IMR-90 (cell line): Measurements from ENCODE around the gene S100A5. TPM values are rescaled to one million over a fixed set of nuclear protein-coding genes. Genes with fewer than 3 reads are reported as not detected.
A peak's percentile ranks its signal among the peaks of the same experiment; 100 is the strongest.

Source experiments
- ATAC-seq: fragments of 200-7000 bp; cut with Tn5 transposase; 2 replicates; pipeline ENCODE4 v1.9.1; 2020; ENCODE audit warnings: low read depth, mild to moderate bottlenecking, moderate library complexity
- BruUV-seq: library from RNA; stranded (reverse); fragments of 400-500 nt; replicated peaks from 2 replicates; lab custom pipeline; 2021; lab: Mats Ljungman, UMichigan
- CTCF ChIA-PET: fragments of 300-600 bp; formaldehyde crosslinking; extraction: SDS; loops from one replicate; lab custom pipeline; 2021; ENCODE audit warnings: antibody characterized with exemption; lab: Yijun Ruan, JAX
- POLR2A ChIA-PET: fragments of 300-600 bp; sonication (Branson Sonifier 250); formaldehyde crosslinking; loops from one replicate; lab custom pipeline; 2022; ENCODE audit warnings: antibody characterized with exemption; ENCODE audit not compliant: unreplicated experiment; lab: Charles Lee
- DNase-seq: peaks from one replicate; pipeline ENCODE4 v3.0.0; 2013
- H2AFZ ChIP-seq: replicated peaks from 2 replicates; pipeline ENCODE3; 2013; ENCODE audit warnings: low read length, mild to moderate bottlenecking; ENCODE audit not compliant: poor library complexity
- H2AK5ac ChIP-seq: 2 replicates; pipeline ENCODE4 v1.6.1; 2013; ENCODE audit warnings: low read depth, low read length, inconsistent platforms
- H2AK9ac ChIP-seq: replicated peaks from 2 replicates; pipeline ENCODE3; 2013; ENCODE audit warnings: mild to moderate bottlenecking, low read depth, low read length, moderate library complexity; ENCODE audit not compliant: poor library complexity
- H2BK120ac ChIP-seq: 2 replicates; pipeline ENCODE4 v1.6.1; 2013; ENCODE audit warnings: low read depth, low read length, inconsistent platforms
- H2BK15ac ChIP-seq: 3 replicates; pipeline ENCODE4 v1.6.1; 2013; ENCODE audit warnings: low read depth, low read length, inconsistent platforms
- H2BK20ac ChIP-seq: 2 replicates; pipeline ENCODE4 v1.6.1; 2013; ENCODE audit warnings: low read depth, mild to moderate bottlenecking, inconsistent platforms, low read length, moderate library complexity
- H2BK5ac ChIP-seq: 2 replicates; pipeline ENCODE4 v1.6.1; 2013; ENCODE audit warnings: mild to moderate bottlenecking, low read depth, low read length, inconsistent platforms; ENCODE audit not compliant: poor library complexity, severe bottlenecking
- H3K14ac ChIP-seq: replicated peaks from 2 replicates; pipeline ENCODE4 v1.6.1; 2013; ENCODE audit warnings: low read depth, low read length, inconsistent platforms
- H3K18ac ChIP-seq: 2 replicates; pipeline ENCODE4 v1.6.1; 2013; ENCODE audit warnings: low read depth, low read length, control low read depth
- H3K23ac ChIP-seq: 2 replicates; pipeline ENCODE4 v1.6.1; 2013; ENCODE audit warnings: low read depth, low read length, inconsistent platforms
- H3K27ac ChIP-seq: 2 replicates; pipeline ENCODE4 v1.5.1; 2013; ENCODE audit warnings: mild to moderate bottlenecking, control low read depth, low read length; ENCODE audit not compliant: insufficient read depth
- H3K27me3 ChIP-seq: 2 replicates; pipeline ENCODE4 v1.6.1; 2013; ENCODE audit warnings: low read length; ENCODE audit not compliant: control insufficient read depth, insufficient read depth
- H3K36me3 ChIP-seq: 2 replicates; pipeline ENCODE4 v1.6.1; 2013; ENCODE audit warnings: low read length, mixed read lengths; ENCODE audit not compliant: control insufficient read depth, insufficient read depth
- H3K4ac ChIP-seq: 2 replicates; pipeline ENCODE4 v1.6.1; 2013; ENCODE audit warnings: low read depth, low read length, inconsistent platforms
- H3K4me1 ChIP-seq: 2 replicates; pipeline ENCODE4 v1.6.1; 2013; ENCODE audit warnings: low read length, mixed read lengths; ENCODE audit not compliant: control insufficient read depth, insufficient read depth
- H3K4me2 ChIP-seq: 2 replicates; pipeline ENCODE4 v1.6.1; 2013; ENCODE audit warnings: low read depth, mild to moderate bottlenecking, control low read depth, low read length, moderate library complexity
- H3K4me3 ChIP-seq: 2 replicates; pipeline ENCODE4 v1.5.1; 2013; ENCODE audit warnings: low read depth, mild to moderate bottlenecking, control low read depth, low read length, moderate library complexity; ENCODE audit not compliant: insufficient read depth
- H3K56ac ChIP-seq: 2 replicates; pipeline ENCODE4 v1.6.1; 2013; ENCODE audit warnings: low read length, inconsistent platforms; ENCODE audit not compliant: insufficient read depth; ENCODE audit errors: extremely low read depth
- H3K79me1 ChIP-seq, 2 experiments: 2 replicates each; pipeline ENCODE4 v1.6.1; 2013; ENCODE audit warnings: low read length in 2 of 2, inconsistent platforms in 1 of 2, low read depth in 1 of 2
- H3K9ac ChIP-seq: 2 replicates; pipeline ENCODE4 v1.6.1; 2013; ENCODE audit warnings: low read depth, low read length, control low read depth
- H3K9me1 ChIP-seq: 2 replicates; pipeline ENCODE4 v1.6.1; 2013; ENCODE audit warnings: low read length, inconsistent platforms; ENCODE audit not compliant: insufficient read depth
- H3K9me3 ChIP-seq: 2 replicates; pipeline ENCODE4 v1.6.1; 2013; ENCODE audit warnings: low read length; ENCODE audit not compliant: control insufficient read depth, insufficient read depth
- H4K20me1 ChIP-seq: 2 replicates; pipeline ENCODE4 v1.6.1; 2013; ENCODE audit warnings: low read length, inconsistent platforms; ENCODE audit not compliant: insufficient read depth
- H4K5ac ChIP-seq: 2 replicates; pipeline ENCODE4 v1.6.1; 2013; ENCODE audit warnings: mild to moderate bottlenecking, low read depth, low read length, control low read depth
- H4K8ac ChIP-seq, 2 experiments: 2 replicates each; pipeline ENCODE4 v1.6.1; 2013; ENCODE audit warnings: low read depth in 2 of 2, low read length in 2 of 2, control low read depth in 1 of 2, inconsistent platforms in 1 of 2
- H4K91ac ChIP-seq: 2 replicates; pipeline ENCODE4 v1.6.1; 2013; ENCODE audit warnings: low read depth, low read length, inconsistent platforms; ENCODE audit not compliant: insufficient read depth
- BHLHE40 ChIP-seq: fragments of 150-350 bp; IDR thresholded peaks from 2 replicates; pipeline ENCODE4 v1.6.1; 2016; ENCODE audit warnings: mild to moderate bottlenecking, low read depth, low read length
- CEBPB ChIP-seq: IDR thresholded peaks from 2 replicates; pipeline ENCODE4 v1.6.1; 2012; ENCODE audit warnings: low read depth, low read length, improper control_type of control experiment
- CTCF ChIP-seq: conservative IDR thresholded peaks from 2 replicates; pipeline ENCODE4 v1.5.1; 2012; ENCODE audit warnings: mild to moderate bottlenecking, low read depth, low read length, improper control_type of control experiment
- ELK1 ChIP-seq: fragments of 150-350 bp; IDR thresholded peaks from 2 replicates; pipeline ENCODE4 v1.6.1; 2016; ENCODE audit warnings: low read depth, mild to moderate bottlenecking, low read length, moderate library complexity, borderline replicate concordance
- FOS ChIP-seq: fragments of 150-350 bp; IDR thresholded peaks from 2 replicates; pipeline ENCODE4 v1.6.1; 2016; ENCODE audit warnings: low read depth, low read length
- MAFK ChIP-seq: IDR thresholded peaks from 2 replicates; pipeline ENCODE4 v1.6.1; 2012; ENCODE audit warnings: low read depth, low read length, improper control_type of control experiment
- MAZ ChIP-seq: IDR thresholded peaks from 2 replicates; pipeline ENCODE4 v1.6.1; 2012; ENCODE audit warnings: low read depth, mild to moderate bottlenecking, low read length, improper control_type of control experiment, moderate library complexity, borderline replicate concordance
- MXI1 ChIP-seq: IDR thresholded peaks from 2 replicates; pipeline ENCODE4 v1.6.1; 2012; ENCODE audit warnings: low read depth, mild to moderate bottlenecking, low read length, moderate library complexity, borderline replicate concordance
- NFE2L2 ChIP-seq: fragments of 150-350 bp; IDR thresholded peaks from 2 replicates; pipeline ENCODE4 v1.6.1; 2016; ENCODE audit warnings: low read depth, mild to moderate bottlenecking, low read length
- POLR2A ChIP-seq: IDR thresholded peaks from 2 replicates; pipeline ENCODE4 v1.6.1; 2012; ENCODE audit warnings: mild to moderate bottlenecking, low read depth, low read length
- RAD21 ChIP-seq: IDR thresholded peaks from 2 replicates; pipeline ENCODE4 v1.6.1; 2012; ENCODE audit warnings: low read length, improper control_type of control experiment
- RCOR1 ChIP-seq: IDR thresholded peaks from 2 replicates; pipeline ENCODE4 v1.6.1; 2012; ENCODE audit warnings: mild to moderate bottlenecking, low read length, improper control_type of control experiment; ENCODE audit not compliant: insufficient replicate concordance
- RFX5 ChIP-seq: IDR thresholded peaks from 2 replicates; pipeline ENCODE4 v1.8.0; 2012; ENCODE audit warnings: low read depth, mild to moderate bottlenecking, low read length, moderate library complexity
- SMC3 ChIP-seq: fragments of 150-350 bp; IDR thresholded peaks from 2 replicates; pipeline ENCODE4 v1.6.1; 2016; ENCODE audit warnings: low read depth, mild to moderate bottlenecking, antibody characterized with exemption, low read length, moderate library complexity
- WGBS, 2 experiments: methylation state at CpG; one replicate each; pipeline versions ENCODE4 v1.1.5 to v1.1.7; 2013; ENCODE audit warnings: missing lambda C conversion rate in 2 of 2; ENCODE audit not compliant: insufficient read length in 1 of 2; ENCODE audit errors: extremely low coverage in 2 of 2; 5-methylcytosine and 5-hydroxymethylcytosine counted together
- dilution Hi-C: fragments of 300-500 bp; cut with HindIII; formaldehyde crosslinking; loops from one replicate; pipeline ENCODE4 v1.14.3; 2018; ENCODE audit warnings: low sequenced_read_pairs; ENCODE audit not compliant: unreplicated experiment
- in situ Hi-C: fragments of 300-500 bp; cut with MboI; formaldehyde crosslinking; loops from 3 replicates; pipeline ENCODE4 v1.14.3; 2019; ENCODE audit warnings: low sequenced_read_pairs, inconsistent platforms, mixed read lengths
- intact Hi-C: fragments of 100-400 bp; cut with micrococcal nuclease; formaldehyde crosslinking; loops from 2 replicates; pipeline ENCODE4 v1.10.0; 2022
- polyA plus RNA-seq, 3 experiments: library from polyadenylated mRNA; depleted of rRNA; stranded (reverse); fragments of >200 nt; gene quantifications; 2 replicates each; pipeline ENCODE4 v1.2.3, GENCODE V29; 2012; ENCODE audit warnings: low replicate concordance in 1 of 3
- total RNA-seq: library from RNA; depleted of rRNA; stranded (reverse); fragments of >200 nt; gene quantifications from 2 replicates; pipeline ENCODE4 v1.2.3, GENCODE V29; 2012

S100A5 gene
- total and polyA plus RNA-seq, 2 of the 4 experiments (the other 2 are of a cell fraction): 0.27 TPM; not detected in 1

GRCh38 chr1:153536671-153537375 is 3.9 kb downstream of the S100A5 start:
- Histone ChIP-seq H3K27ac (peak overlapping the region; percentile 72), H2BK15ac (peak overlapping the region; percentile 57; the same call in 2 of the 3 replicates), H4K20me1 (peaks cover 18% of the 10 kb centered on the region), H3K27me3 (no peaks in the 10 kb centered on the region), H2AFZ (peak overlapping the region; percentile 96), H4K5ac (peak overlapping the region; percentile 45), H3K56ac (peak overlapping the region; percentile 89; the same call in 1 of the 2 replicates), H2AK5ac (peak overlapping the region; percentile 98), H3K79me1 (peaks cover 5 to 60% of the 10 kb centered on the region in 2 experiments; a peak in 3 of 4 replicates), H3K18ac (peak overlapping the region; percentile 62), H3K4me2 (peak overlapping the region; percentile 79; the same call in 1 of the 2 replicates), H3K23ac (peak overlapping the region; percentile 91; the same call in 1 of the 2 replicates), H3K9ac (no peak overlapping the region; the same call in 1 of the 2 replicates), H3K4ac (peak overlapping the region; percentile 93), H4K91ac (peak overlapping the region; percentile 98), H3K9me3 (no peaks in the 10 kb centered on the region), H4K8ac (peak overlapping the region; percentile 76 to 99), H2BK20ac (peak overlapping the region; percentile 82), H2BK5ac (peak overlapping the region; percentile 85), H2BK120ac (peak overlapping the region; percentile 91), H2AK9ac (peak overlapping the region; percentile 95), H3K14ac (peak overlapping the region; percentile 95), H3K4me3 (no peak overlapping the region), H3K9me1 (peaks cover 34% of the 10 kb centered on the region), H3K36me3 (peaks cover 11% of the 10 kb centered on the region), H3K4me1 (peaks cover 36% of the 10 kb centered on the region)
- ATAC-seq (no peak), DNase-seq (no peak)
- WGBS, 2 experiments: 100% methylated on average over 3 of the region's 9 CpGs; no CpG with 5 or more reads in 1 of the 2 experiments
- BruUV-seq: no TSS peak
- intact Hi-C loops: no loop called here
- POLR2A ChIA-PET: interaction anchor here (0.6 to 0.8 kb wide), 2 partner anchors 10 to 29 kb away, joined by 3 read pairs; no protein-coding TSS in a partner anchor
- in situ Hi-C loops: loop anchor here (25.0 kb wide), 1 partner anchor 425 kb away; the partner anchor contains the start of genes CREB3L4, CRTC2 and SLC39A1
- CTCF ChIA-PET: no interaction called here
- dilution Hi-C loops: no loop called here
- TF ChIP-seq BHLHE40: no peak
- no peak for TF ChIP-seq CTCF
- TF ChIP-seq ELK1: no peak
- no peak for TF ChIP-seq MAZ
- no peak for TF ChIP-seq NFE2L2
- no peak for TF ChIP-seq SMC3
- TF ChIP-seq MXI1: no peak
- TF ChIP-seq RAD21: no peak
- TF ChIP-seq RCOR1: no peak
- TF ChIP-seq FOS: no peak
- no peak for TF ChIP-seq RFX5
- TF ChIP-seq POLR2A: no peak
- TF ChIP-seq MAFK: no peak
- TF ChIP-seq CEBPB: no peak
